A549 (cell line): ENCODE data around the gene ASAP2.

Experiments used
- CEBPB ChIP-seq, 2 experiments: fragments of >200 bp in 1 of 2; sonication (Bioruptor Twin) in 1 of 2; formaldehyde crosslinking in 1 of 2; IDR thresholded peaks; 2 replicates each; pipeline ENCODE4 v1.6.1; 2012 to 2016
- CHD2 ChIP-seq: fragments of 150-350 bp; IDR thresholded peaks from 2 replicates; pipeline ENCODE4 v1.6.1; 2014; ENCODE audit warnings: low read length; ENCODE audit not compliant: partially characterized antibody
- EP300 ChIP-seq, 2 experiments: fragments of >200 bp; sonication (Bioruptor Twin); formaldehyde crosslinking; IDR thresholded peaks; 2 replicates in 1 of 2; 3 replicates in 1 of 2; pipeline ENCODE4 v1.6.1; 2016 to 2017
- JUN ChIP-seq, 2 experiments: fragments of >200 bp; sonication (Bioruptor Twin); formaldehyde crosslinking; IDR thresholded peaks; 2 replicates in 1 of 2; 3 replicates in 1 of 2; pipeline ENCODE4 v1.6.1; 2016 to 2017
- MYC ChIP-seq: IDR thresholded peaks from 2 replicates; pipeline ENCODE4 v1.6.1; 2012; ENCODE audit warnings: mild to moderate bottlenecking, inconsistent platforms, low read length, improper control_type of control experiment, borderline replicate concordance
- POLR2A ChIP-seq: IDR thresholded peaks from 2 replicates; pipeline ENCODE4 v1.6.1; 2012; ENCODE audit warnings: mild to moderate bottlenecking, low read length
- RAD21 ChIP-seq, 2 experiments: fragments of >200 bp in 1 of 2; sonication (Bioruptor Twin) in 1 of 2; formaldehyde crosslinking in 1 of 2; IDR thresholded peaks in 1 of 2; conservative IDR thresholded peaks in 1 of 2; 2 replicates in 1 of 2; 3 replicates in 1 of 2; pipeline ENCODE4 v1.6.1; 2012 to 2018; ENCODE audit warnings: inconsistent platforms in 1 of 2
- TF ChIP-seq, protein P1 (sequence below): fragments of >200 bp; sonication (Bioruptor Twin); formaldehyde crosslinking; IDR thresholded peaks from 3 replicates; pipeline ENCODE4 v1.5.1; 2016
- TF ChIP-seq, protein P2 (sequence below): IDR thresholded peaks from 2 replicates; pipeline ENCODE4 v1.6.1; 2012; ENCODE audit warnings: low read depth, borderline replicate concordance
- TF ChIP-seq, protein P3 (sequence below): IDR thresholded peaks from 2 replicates; pipeline ENCODE4 v1.6.1; 2012

DNA sequence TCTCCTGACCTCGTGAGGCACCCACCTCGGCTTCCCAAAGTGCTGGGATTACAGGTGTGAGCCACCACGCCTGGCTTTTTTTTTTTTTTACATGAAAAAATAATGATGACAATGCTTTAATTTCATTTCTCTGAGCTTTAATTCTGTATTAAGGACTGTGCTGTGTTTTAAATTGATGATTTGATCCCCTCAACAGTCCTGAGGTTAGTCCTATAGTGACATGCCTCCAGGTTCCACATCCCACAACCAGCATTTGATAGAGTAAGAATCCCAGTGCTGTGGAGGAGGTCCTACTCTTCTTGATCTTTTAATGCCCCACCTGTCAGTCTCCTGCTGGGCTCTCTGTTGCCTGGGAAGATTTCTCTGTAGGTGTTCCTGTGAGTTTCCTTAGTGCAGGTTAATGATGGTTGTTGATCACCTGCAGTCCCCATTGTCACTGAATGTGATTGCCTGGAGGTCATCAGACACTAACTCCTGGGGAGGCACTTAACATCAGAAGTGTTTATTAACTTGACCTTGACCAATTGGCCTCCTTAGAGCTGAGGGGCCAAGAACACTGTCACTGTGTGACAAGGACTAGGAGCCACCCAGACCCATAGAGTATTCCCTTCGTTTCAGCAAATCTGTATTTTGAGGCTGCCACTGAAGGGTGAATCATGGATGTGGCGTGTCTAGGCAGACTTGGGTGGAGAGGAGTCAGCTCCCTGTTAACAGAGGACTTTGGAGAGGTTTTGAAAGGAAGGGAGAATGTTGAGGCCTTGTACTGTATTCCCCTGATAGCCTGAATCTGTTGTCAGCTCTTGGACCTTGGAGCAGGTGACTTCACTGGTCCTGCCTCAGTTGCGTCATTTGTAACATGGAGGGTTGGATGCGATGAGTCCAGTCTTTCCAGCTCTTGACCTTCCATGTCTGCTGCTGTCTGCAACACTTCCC, 11.5 kb downstream of the ASAP2 start:
- no peak for TF ChIP-seq POLR2A
- TF ChIP-seq, protein P1, sequence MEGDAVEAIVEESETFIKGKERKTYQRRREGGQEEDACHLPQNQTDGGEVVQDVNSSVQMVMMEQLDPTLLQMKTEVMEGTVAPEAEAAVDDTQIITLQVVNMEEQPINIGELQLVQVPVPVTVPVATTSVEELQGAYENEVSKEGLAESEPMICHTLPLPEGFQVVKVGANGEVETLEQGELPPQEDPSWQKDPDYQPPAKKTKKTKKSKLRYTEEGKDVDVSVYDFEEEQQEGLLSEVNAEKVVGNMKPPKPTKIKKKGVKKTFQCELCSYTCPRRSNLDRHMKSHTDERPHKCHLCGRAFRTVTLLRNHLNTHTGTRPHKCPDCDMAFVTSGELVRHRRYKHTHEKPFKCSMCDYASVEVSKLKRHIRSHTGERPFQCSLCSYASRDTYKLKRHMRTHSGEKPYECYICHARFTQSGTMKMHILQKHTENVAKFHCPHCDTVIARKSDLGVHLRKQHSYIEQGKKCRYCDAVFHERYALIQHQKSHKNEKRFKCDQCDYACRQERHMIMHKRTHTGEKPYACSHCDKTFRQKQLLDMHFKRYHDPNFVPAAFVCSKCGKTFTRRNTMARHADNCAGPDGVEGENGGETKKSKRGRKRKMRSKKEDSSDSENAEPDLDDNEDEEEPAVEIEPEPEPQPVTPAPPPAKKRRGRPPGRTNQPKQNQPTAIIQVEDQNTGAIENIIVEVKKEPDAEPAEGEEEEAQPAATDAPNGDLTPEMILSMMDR: no peak
- TF ChIP-seq CHD2: no peak
- TF ChIP-seq JUN (IDR thresholded peaks at IDR 0.05): no peak
- TF ChIP-seq, protein P2, sequence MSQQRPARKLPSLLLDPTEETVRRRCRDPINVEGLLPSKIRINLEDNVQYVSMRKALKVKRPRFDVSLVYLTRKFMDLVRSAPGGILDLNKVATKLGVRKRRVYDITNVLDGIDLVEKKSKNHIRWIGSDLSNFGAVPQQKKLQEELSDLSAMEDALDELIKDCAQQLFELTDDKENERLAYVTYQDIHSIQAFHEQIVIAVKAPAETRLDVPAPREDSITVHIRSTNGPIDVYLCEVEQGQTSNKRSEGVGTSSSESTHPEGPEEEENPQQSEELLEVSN: no peak
- no peak for TF ChIP-seq RAD21 (conservative IDR thresholded peaks at IDR 0.05 in 1 of 2, IDR thresholded peaks at IDR 0.05 in 1 of 2)
- TF ChIP-seq EP300 (IDR thresholded peaks at IDR 0.05): no peak
- no peak for TF ChIP-seq CEBPB (IDR thresholded peaks at IDR 0.05)
- TF ChIP-seq MYC: no peak
- TF ChIP-seq, protein P3, sequence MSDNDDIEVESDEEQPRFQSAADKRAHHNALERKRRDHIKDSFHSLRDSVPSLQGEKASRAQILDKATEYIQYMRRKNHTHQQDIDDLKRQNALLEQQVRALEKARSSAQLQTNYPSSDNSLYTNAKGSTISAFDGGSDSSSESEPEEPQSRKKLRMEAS: no peak
